RWPE1 (cell line): Measurements from ENCODE around the gene RAB3C.
A peak's percentile ranks its signal among the peaks of the same experiment; 100 is the strongest.

Source experiments
- CTCF ChIA-PET: fragments of 350-600 bp; sonication (Branson Sonifier 250); formaldehyde crosslinking; extraction: SDS; loops from one replicate; lab custom pipeline; 2021; lab: Yijun Ruan, JAX
- POLR2A ChIA-PET: fragments of 400-600 bp; formaldehyde crosslinking; extraction: SDS; loops from one replicate; lab custom pipeline; 2020; ENCODE audit warnings: antibody characterized with exemption; ENCODE audit not compliant: low non-redundant PET; lab: Yijun Ruan, JAX
- DNase-seq: peaks from one replicate; pipeline ENCODE4 v3.0.0; 2012; ENCODE audit warnings: low spot score
- H3K27ac ChIP-seq: fragments of 450-650 bp; 2 replicates; pipeline ENCODE4 v1.5.1; 2017
- CTCF ChIP-seq: fragments of 450-650 bp; conservative IDR thresholded peaks from 2 replicates; pipeline ENCODE4 v1.5.1; 2017; ENCODE audit warnings: low read depth, mild to moderate bottlenecking

RAB3C gene

GRCh38 chr5:58887311-58887710 is 304.4 kb downstream of the RAB3C start:
- DNase-seq = no peak
- H3K27ac ChIP-seq = no peak overlapping the region
- POLR2A ChIA-PET = interaction anchor here (0.6 kb wide), 1 partner anchor 314 kb away, joined by 3 read pairs; no protein-coding TSS in a partner anchor
- CTCF ChIA-PET = interaction anchor here (0.5 to 1.4 kb wide), 21 partner anchors 10 to 1548 kb away, joined by 3 to 7 read pairs (median 3); no protein-coding TSS in a partner anchor
- no peak for TF ChIP-seq CTCF

- CTCF ChIA-PET = interaction anchor here (0.5 to 0.9 kb wide), 3 partner anchors 27 to 294 kb away, joined by 3 to 4 read pairs (median 3); no protein-coding TSS in a partner anchor
- no peak for DNase-seq
- no peak overlapping the region for H3K27ac ChIP-seq
- no peak for TF ChIP-seq CTCF
- POLR2A ChIA-PET = interaction anchor here (0.6 kb wide), 1 partner anchor 314 kb away, joined by 3 read pairs; no protein-coding TSS in a partner anchor
These were observed 305.0 kb downstream of the RAB3C start for GRCh38 chr5:58887721-58888409.

GRCh38 chr5:58890265-58890664 is 307.4 kb downstream of the RAB3C start:
- CTCF ChIA-PET = no interaction called here
- POLR2A ChIA-PET = no interaction called here
- DNase-seq = no peak

GRCh38 chr5:58890701-58891085 is 307.8 kb downstream of the RAB3C start:
- peak overlapping the region; percentile 78 for H3K27ac ChIP-seq
- no peak for TF ChIP-seq CTCF
- ChIA-PET CTCF (interaction anchor here (0.6 kb wide), 1 partner anchor 346 kb away, joined by 8 read pairs; no protein-coding TSS in a partner anchor), POLR2A (no interaction called here)
- no peak for DNase-seq

More at GRCh38 chr5:58890265-58890664, 307.4 kb downstream of the RAB3C start:
- H3K27ac ChIP-seq = peak overlapping the region; percentile 78
- no peak for TF ChIP-seq CTCF

GRCh38 chr5:58891086-58891970 is 308.5 kb downstream of the RAB3C start:
- peak; percentile 90 for TF ChIP-seq CTCF
- peak overlapping the region; percentile 78 for H3K27ac ChIP-seq
- peak; percentile 84 for DNase-seq
- ChIA-PET POLR2A (no interaction called here), CTCF (interaction anchor here (0.6 to 1.0 kb wide), 16 partner anchors 9 to 961 kb away, joined by 3 to 15 read pairs (median 4); no protein-coding TSS in a partner anchor)

GRCh38 chr5:58891971-58892343 is 309.1 kb downstream of the RAB3C start:
- peak; percentile 60; the same call in 1 of the 2 replicates for TF ChIP-seq CTCF
- CTCF ChIA-PET = interaction anchor here (0.6 to 1.0 kb wide), 14 partner anchors 9 to 962 kb away, joined by 3 to 15 read pairs (median 4); no protein-coding TSS in a partner anchor
- DNase-seq = no peak
- peak overlapping the region; percentile 78 for H3K27ac ChIP-seq
- POLR2A ChIA-PET = interaction anchor here (0.6 kb wide), 1 partner anchor 90 kb away, joined by 3 read pairs; no protein-coding TSS in a partner anchor
